HG03571 (cell line): Measurements from ENCODE around the gene RNF181.
"Not testable (repeated sequence)": the region's sequence is repeated elsewhere in the genome, so short reads cannot be mapped to it uniquely, and the experiment has no call there.

Experiments
- ATAC-seq: cut with Tn5 transposase; IDR thresholded peaks from one replicate; pipeline ENCODE4 v1.9.1; 2021; ENCODE audit not compliant: unreplicated experiment

Gene RNF181

GRCh38 chr2:85611705-85612587 lies 16.4 kb downstream of the RNF181 start, which contains the start of gene C2orf68:
TSS of gene C2orf68 (minus strand) at chr2:85612066. CDS start at chr2:85611984, 82 bp downstream.
- ATAC-seq = peak; percentile 69

GRCh38 chr2:85613717-85614515 lies 18.4 kb downstream of the RNF181 start:
- no peak for ATAC-seq

GRCh38 chr2:85614757-85615156 lies 19.2 kb downstream of the RNF181 start:
- not testable (repeated sequence) for ATAC-seq

GRCh38 chr2:85615413-85615728 lies 19.8 kb downstream of the RNF181 start:
- no peak for ATAC-seq

- ATAC-seq = not testable (repeated sequence)
Measured at GRCh38 chr2:85617723-85618122, 22.2 kb downstream of the RNF181 start.

GRCh38 chr2:85619617-85620016 lies 24.1 kb downstream of the RNF181 start:
- ATAC-seq = no peak

GRCh38 chr2:85621338-85621737 lies 25.8 kb downstream of the RNF181 start:
- ATAC-seq = no peak

- no peak for ATAC-seq
Measured at GRCh38 chr2:85623991-85624390, 28.4 kb downstream of the RNF181 start.

- ATAC-seq = no peak
Measured at GRCh38 chr2:85628658-85629057, 33.1 kb downstream of the RNF181 start.

- no peak for ATAC-seq
Measured at GRCh38 chr2:85631316-85631715, 35.8 kb downstream of the RNF181 start.

GRCh38 chr2:85635011-85635410 lies 39.5 kb downstream of the RNF181 start:
- no peak for ATAC-seq

GRCh38 chr2:85635636-85636035 lies 40.1 kb downstream of the RNF181 start:
- ATAC-seq = no peak

- no peak for ATAC-seq
Measured at GRCh38 chr2:85642725-85643124, 47.2 kb downstream of the RNF181 start.

GRCh38 chr2:85644909-85645308 lies 49.4 kb downstream of the RNF181 start:
- no peak for ATAC-seq

GRCh38 chr2:85646166-85646565 lies 50.6 kb downstream of the RNF181 start:
- no peak for ATAC-seq
